ENCODE results near the gene ARSB. TPM values are rescaled to one million over a fixed set of nuclear protein-coding genes. Genes with fewer than 3 reads are reported as not detected.

ARSB gene
- total RNA-seq, 1 donor, result 38.4 TPM

- H4K20me1 ChIP-seq (ENCODE audit: insufficient read depth, low read length), result no peaks in the 10 kb centered on the region
- no peak overlapping the region for H2AFZ ChIP-seq (ENCODE audit: low read length)
- no peak overlapping the region for H3K4me3 ChIP-seq (ENCODE audit: insufficient read depth, low read length)
- H3K79me2 ChIP-seq (ENCODE audit: insufficient read depth, low read length), result no peaks in the 10 kb centered on the region
- peak overlapping the region; percentile 35 for H3K4me2 ChIP-seq (ENCODE audit: insufficient read depth, low read length)
- H3K27me3 ChIP-seq (ENCODE audit: insufficient read depth, low read length), result no peaks in the 10 kb centered on the region
- no peaks in the 10 kb centered on the region for H3K9me3 ChIP-seq (ENCODE audit: low read depth, low read length)
- DNase-seq (ENCODE audit: insufficient read length, low spot score, missing footprints), result peak; percentile 42
- H3K4me1 ChIP-seq (ENCODE audit: insufficient read depth, low read length), result peaks cover 31% of the 10 kb centered on the region
- H3K36me3 ChIP-seq (ENCODE audit: insufficient read depth, low read length), result no peaks in the 10 kb centered on the region
- peak overlapping the region; percentile 91 for H3K27ac ChIP-seq (ENCODE audit: low read depth, low read length)
- TF ChIP-seq CTCF (IDR thresholded peaks at IDR 0.05; ENCODE audit: extremely low read depth, low read depth, low read length), result no peak
These were observed 205.1 kb downstream of the ARSB start for GRCh38 chr5:78779771-78780616.

GRCh38 chr5:78779262-78779661 lies 205.8 kb downstream of the ARSB start:
- Histone ChIP-seq H3K27ac (ENCODE audit: low read depth, low read length) (peak overlapping the region; percentile 91), H2AFZ (ENCODE audit: low read length) (no peak overlapping the region), H3K27me3 (ENCODE audit: insufficient read depth, low read length) (no peaks in the 10 kb centered on the region), H3K79me2 (ENCODE audit: insufficient read depth, low read length) (no peaks in the 10 kb centered on the region), H3K9me3 (ENCODE audit: low read depth, low read length) (no peaks in the 10 kb centered on the region), H4K20me1 (ENCODE audit: insufficient read depth, low read length) (no peaks in the 10 kb centered on the region), H3K4me2 (ENCODE audit: insufficient read depth, low read length) (peak overlapping the region; percentile 35), H3K36me3 (ENCODE audit: insufficient read depth, low read length) (no peaks in the 10 kb centered on the region), H3K4me3 (ENCODE audit: insufficient read depth, low read length) (no peak overlapping the region), H3K4me1 (ENCODE audit: insufficient read depth, low read length) (peaks cover 31% of the 10 kb centered on the region)
- no peak for TF ChIP-seq CTCF (IDR thresholded peaks at IDR 0.05; ENCODE audit: extremely low read depth, low read depth, low read length)
- peak; percentile 56 for DNase-seq (ENCODE audit: insufficient read length, low spot score, missing footprints)

- Histone ChIP-seq H4K20me1 (ENCODE audit: insufficient read depth, low read length) (no peaks in the 10 kb centered on the region), H3K9me3 (ENCODE audit: low read depth, low read length) (no peaks in the 10 kb centered on the region), H3K4me2 (ENCODE audit: insufficient read depth, low read length) (no peak overlapping the region), H3K79me2 (ENCODE audit: insufficient read depth, low read length) (no peaks in the 10 kb centered on the region), H3K4me3 (ENCODE audit: insufficient read depth, low read length) (no peak overlapping the region), H3K4me1 (ENCODE audit: insufficient read depth, low read length) (peaks cover 25% of the 10 kb centered on the region), H2AFZ (ENCODE audit: low read length) (no peak overlapping the region), H3K36me3 (ENCODE audit: insufficient read depth, low read length) (no peaks in the 10 kb centered on the region), H3K27ac (ENCODE audit: low read depth, low read length) (peak overlapping the region; percentile 5), H3K27me3 (ENCODE audit: insufficient read depth, low read length) (no peaks in the 10 kb centered on the region)
- no peak for TF ChIP-seq CTCF (IDR thresholded peaks at IDR 0.05; ENCODE audit: extremely low read depth, low read depth, low read length)
- no peak for DNase-seq (ENCODE audit: insufficient read length, low spot score, missing footprints)
These were observed 206.6 kb downstream of the ARSB start for GRCh38 chr5:78778538-78778937.

- Histone ChIP-seq H3K36me3 (ENCODE audit: insufficient read depth, low read length) (no peaks in the 10 kb centered on the region), H3K27me3 (ENCODE audit: insufficient read depth, low read length) (no peaks in the 10 kb centered on the region), H2AFZ (ENCODE audit: low read length) (no peak overlapping the region), H4K20me1 (ENCODE audit: insufficient read depth, low read length) (no peaks in the 10 kb centered on the region), H3K9me3 (ENCODE audit: low read depth, low read length) (no peaks in the 10 kb centered on the region), H3K79me2 (ENCODE audit: insufficient read depth, low read length) (no peaks in the 10 kb centered on the region), H3K4me3 (ENCODE audit: insufficient read depth, low read length) (no peak overlapping the region), H3K4me2 (ENCODE audit: insufficient read depth, low read length) (no peak overlapping the region), H3K4me1 (ENCODE audit: insufficient read depth, low read length) (peaks cover 22% of the 10 kb centered on the region), H3K27ac (ENCODE audit: low read depth, low read length) (no peak overlapping the region)
- no peak for DNase-seq (ENCODE audit: insufficient read length, low spot score, missing footprints)
- TF ChIP-seq CTCF (IDR thresholded peaks at IDR 0.05; ENCODE audit: extremely low read depth, low read depth, low read length), result no peak
These were observed 207.2 kb downstream of the ARSB start for GRCh38 chr5:78777901-78778300.
